HEK293T (cell line): ENCODE results near the gene FUT1.
"Not testable (repeated sequence)": the region's sequence is repeated elsewhere in the genome, so short reads cannot be mapped to it uniquely, and the experiment has no call there.

Experiments
- ARNT ChIP-seq: fragments of 450-650 bp; IDR thresholded peaks from 2 replicates; pipeline ENCODE4 v1.6.1; 2017; ENCODE audit warnings: mild to moderate bottlenecking
- BHLHE40 ChIP-seq: fragments of 450-650 bp; IDR thresholded peaks from 2 replicates; pipeline ENCODE4 v1.6.1; 2016; ENCODE audit warnings: mild to moderate bottlenecking, moderate library complexity, borderline replicate concordance
- CTBP1 ChIP-seq: fragments of 450-650 bp; IDR thresholded peaks from 2 replicates; pipeline ENCODE4 v1.6.1; 2016; ENCODE audit warnings: borderline replicate concordance
- ELF4 ChIP-seq: fragments of 450-650 bp; IDR thresholded peaks from 2 replicates; pipeline ENCODE4 v1.6.1; 2017; ENCODE audit warnings: antibody characterized with exemption
- FOXA1 ChIP-seq: fragments of 450-650 bp; IDR thresholded peaks from 2 replicates; pipeline ENCODE4 v1.6.1; 2016; ENCODE audit warnings: mild to moderate bottlenecking
- FOXK2 ChIP-seq: fragments of 450-650 bp; IDR thresholded peaks from 2 replicates; pipeline ENCODE4 v1.6.1; 2016; ENCODE audit warnings: mild to moderate bottlenecking
- FOXM1 ChIP-seq: fragments of 450-650 bp; IDR thresholded peaks from 2 replicates; pipeline ENCODE4 v1.6.1; 2017; ENCODE audit warnings: mild to moderate bottlenecking, borderline replicate concordance
- LEF1 ChIP-seq: fragments of 450-650 bp; IDR thresholded peaks from 2 replicates; pipeline ENCODE4 v1.6.1; 2017; ENCODE audit warnings: mild to moderate bottlenecking, borderline replicate concordance
- NFRKB ChIP-seq: fragments of 450-650 bp; IDR thresholded peaks from 2 replicates; pipeline ENCODE4 v1.6.1; 2016; ENCODE audit warnings: mild to moderate bottlenecking, moderate library complexity
- SP1 ChIP-seq: fragments of 450-650 bp; IDR thresholded peaks from 2 replicates; pipeline ENCODE4 v1.6.1; 2017
- SUZ12 ChIP-seq: fragments of 450-650 bp; IDR thresholded peaks from 2 replicates; pipeline ENCODE4 v1.6.1; 2016; ENCODE audit warnings: mild to moderate bottlenecking
- ZNF384 ChIP-seq: fragments of 450-650 bp; IDR thresholded peaks from 2 replicates; pipeline ENCODE4 v1.6.1; 2016

GRCh38 chr19:48765816-48766215 is 13.4 kb upstream of the FUT1 start:
- not testable (repeated sequence) for TF ChIP-seq SUZ12, FOXK2, SP1, ARNT, FOXA1, LEF1, BHLHE40, ELF4, ZNF384, FOXM1, NFRKB, CTBP1
